GM21737 (cell line): ENCODE data around the gene SFMBT2.

Experiments
- ATAC-seq: cut with Tn5 transposase; IDR thresholded peaks from one replicate; pipeline ENCODE4 v1.9.1; 2021; ENCODE audit warnings: mild to moderate bottlenecking, moderate library complexity; ENCODE audit not compliant: unreplicated experiment

SFMBT2 gene

GRCh38 chr10:7275761-7276440, 134.9 kb downstream of the SFMBT2 start:
- ATAC-seq: no peak

- no peak for ATAC-seq
Measured at GRCh38 chr10:7274293-7274692, 136.5 kb downstream of the SFMBT2 start.

GRCh38 chr10:7272008-7272407, 138.8 kb downstream of the SFMBT2 start:
- no peak for ATAC-seq

- no peak for ATAC-seq
Measured at GRCh38 chr10:7269988-7270387, 140.8 kb downstream of the SFMBT2 start.

GRCh38 chr10:7267142-7267541, 143.7 kb downstream of the SFMBT2 start:
- no peak for ATAC-seq

- ATAC-seq: no peak
Measured at GRCh38 chr10:7265396-7266123, 145.3 kb downstream of the SFMBT2 start.

GRCh38 chr10:7264313-7264756, 146.5 kb downstream of the SFMBT2 start:
- ATAC-seq: no peak

- no peak for ATAC-seq
Measured at GRCh38 chr10:7263616-7264015, 147.2 kb downstream of the SFMBT2 start.

- ATAC-seq: no peak
Measured at GRCh38 chr10:7261351-7261750, 149.5 kb downstream of the SFMBT2 start.

GRCh38 chr10:7260912-7261311, 149.9 kb downstream of the SFMBT2 start:
- no peak for ATAC-seq

- ATAC-seq: no peak
Measured at GRCh38 chr10:7260412-7260900, 150.4 kb downstream of the SFMBT2 start.

GRCh38 chr10:7258948-7259523, 151.8 kb downstream of the SFMBT2 start:
- peak; percentile 60 for ATAC-seq

- no peak for ATAC-seq
Measured at GRCh38 chr10:7255517-7255916, 155.3 kb downstream of the SFMBT2 start.

GRCh38 chr10:7251696-7252465, 159.0 kb downstream of the SFMBT2 start:
- no peak for ATAC-seq

GRCh38 chr10:7250236-7250635, 160.6 kb downstream of the SFMBT2 start:
- ATAC-seq: no peak

- ATAC-seq: no peak
Measured at GRCh38 chr10:7248585-7249164, 162.2 kb downstream of the SFMBT2 start.

GRCh38 chr10:7248148-7248547, 162.7 kb downstream of the SFMBT2 start:
- ATAC-seq: no peak

GRCh38 chr10:7245505-7245904, 165.3 kb downstream of the SFMBT2 start:
- ATAC-seq: no peak

GRCh38 chr10:7243873-7244272, 167.0 kb downstream of the SFMBT2 start:
- peak; percentile 72 for ATAC-seq

GRCh38 chr10:7243139-7243538, 167.7 kb downstream of the SFMBT2 start:
- ATAC-seq: no peak
